ENCODE measurements around the gene WDFY1.

GRCh38 chr2:223923976-223924375 lies 21.2 kb downstream of the WDFY1 start:
- no peak for TF ChIP-seq CTCF (IDR thresholded peaks at IDR 0.05; ENCODE audit: borderline replicate concordance, extremely low read depth, low read length, poor library complexity, severe bottlenecking)
- TF ChIP-seq EZH2 (IDR thresholded peaks at IDR 0.05; ENCODE audit: borderline replicate concordance, low read depth, low read length, severe bottlenecking) = no peak
